GM21619 (cell line): ENCODE data around the gene FAM186B.

Source experiments
- ATAC-seq: cut with Tn5 transposase; IDR thresholded peaks from one replicate; pipeline ENCODE4 v1.9.1; 2021; ENCODE audit not compliant: unreplicated experiment

FAM186B gene

GRCh38 chr12:49568442-49569162 is 36.8 kb downstream of the FAM186B start:
- ATAC-seq: peak; percentile 11

- peak; percentile 77 for ATAC-seq
Observed at GRCh38 chr12:49567611-49568441, 37.6 kb downstream of the FAM186B start, which contains the start of gene MCRS1. Gene MCRS1, minus strand, starts transcription at chr12:49568142. Its CDS starts 1,411 bp downstream, at chr12:49566731.

- peak; percentile 5 for ATAC-seq
Observed at GRCh38 chr12:49567302-49567610, 38.2 kb downstream of the FAM186B start.

- no peak for ATAC-seq
Observed at GRCh38 chr12:49566361-49566760, 39.1 kb downstream of the FAM186B start.

- ATAC-seq: no peak
Observed at GRCh38 chr12:49565406-49566265, 39.8 kb downstream of the FAM186B start.

- no peak for ATAC-seq
Observed at GRCh38 chr12:49564686-49565405, 40.6 kb downstream of the FAM186B start.

- no peak for ATAC-seq
Observed at GRCh38 chr12:49563951-49564685, 41.3 kb downstream of the FAM186B start.

GRCh38 chr12:49562831-49563230 is 42.6 kb downstream of the FAM186B start:
- no peak for ATAC-seq

- no peak for ATAC-seq
Observed at GRCh38 chr12:49562233-49562632, 43.2 kb downstream of the FAM186B start.

- no peak for ATAC-seq
Observed at GRCh38 chr12:49560695-49561094, 44.7 kb downstream of the FAM186B start.

- ATAC-seq: no peak
Observed at GRCh38 chr12:49559011-49559675, 46.3 kb downstream of the FAM186B start.

GRCh38 chr12:49558526-49558925 is 46.9 kb downstream of the FAM186B start:
- ATAC-seq: no peak

- no peak for ATAC-seq
Observed at GRCh38 chr12:49557917-49558215, 47.6 kb downstream of the FAM186B start.

- ATAC-seq: no peak
Observed at GRCh38 chr12:49557187-49557916, 48.1 kb downstream of the FAM186B start.

- ATAC-seq: no peak
Observed at GRCh38 chr12:49556391-49557186, 48.9 kb downstream of the FAM186B start.

GRCh38 chr12:49555631-49556390 is 49.6 kb downstream of the FAM186B start:
- no peak for ATAC-seq

- ATAC-seq: no peak
Observed at GRCh38 chr12:49554266-49554665, 51.2 kb downstream of the FAM186B start.
